GM23338 (cell line): Measurements from ENCODE around the gene PLPPR3. TPM values are rescaled to one million over a fixed set of nuclear protein-coding genes. Genes with fewer than 3 reads are reported as not detected.

Experiments used
- ATAC-seq: fragments of 200-7000 bp; cut with Tn5 transposase; 3 replicates; pipeline ENCODE4 v1.9.1; 2020
- DNase-seq: peaks from one replicate; pipeline ENCODE4 v3.0.0-alpha.2; 2015; ENCODE audit warnings: low spot score
- H2AFZ ChIP-seq: fragments of 200-600 bp; sonication (generic); 2 replicates; pipeline ENCODE4 v1.8.0; 2016; ENCODE audit warnings: antibody characterized with exemption, mild to moderate bottlenecking, moderate library complexity
- H3F3A ChIP-seq: fragments of 200-600 bp; sonication (generic); replicated peaks from 2 replicates; pipeline ENCODE4 v1.8.0; 2017; ENCODE audit warnings: antibody characterized with exemption, mixed run types, low read depth
- H3K27ac ChIP-seq: fragments of 200-600 bp; sonication (generic); 2 replicates; pipeline ENCODE4 v1.6.1; 2016; ENCODE audit warnings: low read depth
- H3K27me3 ChIP-seq: fragments of 200-600 bp; sonication (generic); 2 replicates; pipeline ENCODE4 v1.8.0; 2016; ENCODE audit warnings: mild to moderate bottlenecking, mixed run types, moderate library complexity; ENCODE audit not compliant: insufficient read depth
- H3K36me3 ChIP-seq: fragments of 200-600 bp; sonication (generic); 2 replicates; pipeline ENCODE4 v1.8.0; 2016; ENCODE audit warnings: mild to moderate bottlenecking; ENCODE audit not compliant: insufficient read depth
- H3K4me1 ChIP-seq: fragments of 200-600 bp; sonication (generic); 2 replicates; pipeline ENCODE4 v1.8.0; 2016; ENCODE audit warnings: mild to moderate bottlenecking, moderate library complexity; ENCODE audit not compliant: insufficient read depth
- H3K4me2 ChIP-seq: fragments of 200-600 bp; sonication (generic); 2 replicates; pipeline ENCODE4 v1.7.1; 2017; ENCODE audit warnings: mixed run types
- H3K4me3 ChIP-seq: fragments of 200-600 bp; sonication (generic); 2 replicates; pipeline ENCODE4 v1.6.1; 2016; ENCODE audit warnings: mixed run types
- H3K79me2 ChIP-seq: fragments of 200-600 bp; sonication (generic); replicated peaks from 2 replicates; pipeline ENCODE4 v1.8.0; 2017; ENCODE audit warnings: mild to moderate bottlenecking; ENCODE audit not compliant: insufficient read depth
- H3K9me2 ChIP-seq: fragments of 200-600 bp; sonication (generic); 2 replicates; pipeline ENCODE4 v1.8.0; 2017; ENCODE audit not compliant: insufficient read depth
- H4K20me1 ChIP-seq: fragments of 200-600 bp; sonication (generic); replicated peaks from 2 replicates; pipeline ENCODE4 v1.8.0; 2017; ENCODE audit warnings: mild to moderate bottlenecking; ENCODE audit not compliant: insufficient read depth
- H3K27ac Mint-ChIP-seq: 2 replicates; pipeline ENCODE4 v1.8.0; 2020; ENCODE audit warnings: inconsistent platforms, mild to moderate bottlenecking, moderate library complexity, mixed read lengths
- H3K27me3 Mint-ChIP-seq: 3 replicates; pipeline ENCODE4 v1.8.0; 2022; ENCODE audit warnings: low read depth, mild to moderate bottlenecking, moderate library complexity, mixed read lengths, inconsistent platforms; ENCODE audit not compliant: insufficient read depth, poor library complexity
- H3K36me3 Mint-ChIP-seq: 3 replicates; pipeline ENCODE4 v1.8.0; 2021; ENCODE audit warnings: low read depth, mild to moderate bottlenecking, inconsistent platforms, moderate library complexity, mixed read lengths
- H3K4me1 Mint-ChIP-seq: 3 replicates; pipeline ENCODE4 v1.8.0; 2020; ENCODE audit warnings: mild to moderate bottlenecking, inconsistent platforms, mixed read lengths
- H3K4me3 Mint-ChIP-seq: 3 replicates; pipeline ENCODE4 v1.8.0; 2021; ENCODE audit warnings: moderate library complexity, mild to moderate bottlenecking, inconsistent platforms, mixed read lengths
- H3K9me3 Mint-ChIP-seq: 3 replicates; pipeline ENCODE4 v1.8.0; 2020; ENCODE audit warnings: moderate library complexity, mild to moderate bottlenecking, inconsistent platforms, mixed read lengths
- EZH2 ChIP-seq: fragments of 200-600 bp; sonication (generic); IDR thresholded peaks from one replicate; pipeline ENCODE4 v1.8.0; 2017; ENCODE audit warnings: antibody characterized with exemption, mild to moderate bottlenecking, low read depth; ENCODE audit not compliant: unreplicated experiment
- EZH2phosphoT487 ChIP-seq: fragments of 200-600 bp; sonication (generic); IDR thresholded peaks from one replicate; pipeline ENCODE4 v1.8.1; 2018; ENCODE audit warnings: antibody characterized with exemption; ENCODE audit not compliant: unreplicated experiment
- JUNB ChIP-seq: IDR thresholded peaks from one replicate; pipeline ENCODE4 v1.6.1; 2016; ENCODE audit warnings: antibody characterized with exemption; ENCODE audit not compliant: unreplicated experiment
- POLR2AphosphoS5 ChIP-seq: IDR thresholded peaks from 2 replicates; pipeline ENCODE4 v1.6.1; 2016; ENCODE audit warnings: antibody characterized with exemption, low read depth
- STAT1 ChIP-seq: IDR thresholded peaks from one replicate; pipeline ENCODE4 v1.6.1; 2016; ENCODE audit warnings: antibody characterized with exemption; ENCODE audit not compliant: unreplicated experiment
- ZNF114 ChIP-seq: fragments of 250-450 bp; sonication (Bioruptor Pico); IDR thresholded peaks from 2 replicates; pipeline ENCODE4 v1.5.0; 2020; ENCODE audit warnings: mild to moderate bottlenecking, moderate library complexity
- ZNF331 ChIP-seq: fragments of 250-450 bp; sonication (Bioruptor Pico); IDR thresholded peaks from 2 replicates; pipeline ENCODE4 v1.5.0; 2020; ENCODE audit warnings: low read depth, mild to moderate bottlenecking, moderate library complexity
- polyA plus RNA-seq: library from polyadenylated mRNA; unstranded; fragments of >200 nt; fragmentation: Nextera tagmentation; extraction: Ambion mirVana; gene quantifications from 2 replicates; pipeline ENCODE4 v1.2.1, GENCODE V29; 2016
- total RNA-seq: library from RNA; depleted of rRNA; stranded (reverse); fragments of >200 nt; shearing (Covaris generic); gene quantifications from 2 replicates; pipeline ENCODE4 v1.2.3, GENCODE V29; 2014
- TF ChIP-seq, protein P1 (sequence below): fragments of 250-450 bp; sonication (Bioruptor Pico); IDR thresholded peaks from 2 replicates; pipeline ENCODE4 v1.5.0; 2020; ENCODE audit warnings: mild to moderate bottlenecking, moderate library complexity
- TF ChIP-seq, protein P2 (sequence below): IDR thresholded peaks from 2 replicates; pipeline ENCODE4 v1.6.1; 2016; ENCODE audit warnings: antibody characterized with exemption
- TF ChIP-seq, protein P3 (sequence below): IDR thresholded peaks from one replicate; pipeline ENCODE4 v1.6.1; 2018; ENCODE audit warnings: antibody characterized with exemption; ENCODE audit not compliant: unreplicated experiment

Gene PLPPR3
- total and polyA plus RNA-seq, 2 experiments from 2014 or later = 14.8 to 81.1 TPM

DNA sequence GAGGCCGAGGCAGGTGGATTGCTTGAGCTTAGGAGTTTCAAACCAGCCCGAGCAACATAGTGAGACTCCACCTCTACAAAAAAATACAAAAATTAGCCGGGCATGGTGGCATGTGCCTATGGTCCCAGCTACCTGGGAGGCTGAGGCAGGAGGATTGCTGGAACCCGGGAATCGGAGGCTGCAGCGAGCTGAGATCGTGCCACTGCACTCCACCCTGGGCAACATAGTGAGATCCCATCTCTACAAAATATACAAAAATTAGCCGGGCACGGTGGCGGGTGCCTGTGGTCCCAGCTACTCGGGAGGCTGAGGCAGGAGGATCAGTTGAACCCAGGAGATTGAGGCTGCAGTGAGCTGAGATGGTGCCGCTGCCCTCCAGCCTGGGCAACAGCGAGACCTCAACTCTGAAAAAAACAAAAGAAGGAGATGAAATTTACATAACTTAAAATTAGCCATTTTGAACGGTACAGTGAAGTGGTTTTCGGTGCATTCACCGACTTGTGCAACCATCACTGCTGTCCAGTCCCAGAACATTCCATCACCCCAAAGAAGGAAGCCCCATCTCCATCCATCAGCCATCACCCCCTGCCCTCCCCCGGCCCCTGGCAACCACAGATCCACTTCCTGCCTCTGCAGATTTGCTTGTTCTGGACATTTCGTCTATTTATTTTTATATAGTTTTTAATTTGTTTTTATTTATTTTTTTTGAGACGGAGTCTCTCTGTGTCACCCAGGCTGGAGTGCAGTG, 4.3 kb upstream of the PLPPR3 start:
- no peak overlapping the region for H3K27ac Mint-ChIP-seq
- no peak for ATAC-seq

DNA sequence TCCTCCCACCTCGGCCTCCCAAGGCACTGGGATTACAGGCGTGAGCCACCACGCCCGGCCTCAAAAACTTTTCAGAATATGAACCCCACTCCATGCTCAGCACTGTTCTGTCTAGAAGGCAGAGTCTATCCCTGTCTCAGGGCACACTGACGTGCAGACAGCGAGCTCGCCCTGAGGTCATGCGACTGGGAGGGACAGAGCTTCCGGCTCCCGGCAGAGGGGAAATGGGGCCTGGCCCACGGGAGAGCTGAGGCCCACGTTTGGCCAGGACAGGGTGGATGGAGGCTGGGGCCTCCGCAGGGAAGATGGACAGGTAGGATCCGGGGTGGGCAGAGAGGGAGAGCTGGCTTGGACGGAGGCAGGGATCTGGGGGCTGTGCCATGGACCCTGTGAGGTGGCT, 3.1 kb upstream of the PLPPR3 start:
- Mint-ChIP-seq H3K9me3 (no peaks in the 10 kb centered on the region), H3K27me3 (peaks cover 8% of the 10 kb centered on the region), H3K4me3 (no peak overlapping the region), H3K4me1 (peaks cover 6% of the 10 kb centered on the region; the same call in 2 of the 3 replicates), H3K27ac (no peak overlapping the region), H3K36me3 (no peaks in the 10 kb centered on the region)
- Histone ChIP-seq H3K79me2 (peaks cover 9% of the 10 kb centered on the region), H2AFZ (no peak overlapping the region), H3K9me2 (no peaks in the 10 kb centered on the region), H3K27ac (no peak overlapping the region), H3K27me3 (no peaks in the 10 kb centered on the region; the same call in 1 of the 2 replicates), H3K4me1 (peaks cover 9% of the 10 kb centered on the region; the same call in 1 of the 2 replicates), H4K20me1 (peaks cover 4% of the 10 kb centered on the region; the same call in 1 of the 2 replicates), H3K4me3 (no peak overlapping the region), H3F3A (no peaks in the 10 kb centered on the region), H3K4me2 (no peak overlapping the region), H3K36me3 (no peaks in the 10 kb centered on the region)
- no peak for DNase-seq
- no peak for ATAC-seq
- TF ChIP-seq EZH2 = no peak
- no peak for TF ChIP-seq STAT1
- TF ChIP-seq POLR2AphosphoS5 = no peak
- TF ChIP-seq, protein P1, sequence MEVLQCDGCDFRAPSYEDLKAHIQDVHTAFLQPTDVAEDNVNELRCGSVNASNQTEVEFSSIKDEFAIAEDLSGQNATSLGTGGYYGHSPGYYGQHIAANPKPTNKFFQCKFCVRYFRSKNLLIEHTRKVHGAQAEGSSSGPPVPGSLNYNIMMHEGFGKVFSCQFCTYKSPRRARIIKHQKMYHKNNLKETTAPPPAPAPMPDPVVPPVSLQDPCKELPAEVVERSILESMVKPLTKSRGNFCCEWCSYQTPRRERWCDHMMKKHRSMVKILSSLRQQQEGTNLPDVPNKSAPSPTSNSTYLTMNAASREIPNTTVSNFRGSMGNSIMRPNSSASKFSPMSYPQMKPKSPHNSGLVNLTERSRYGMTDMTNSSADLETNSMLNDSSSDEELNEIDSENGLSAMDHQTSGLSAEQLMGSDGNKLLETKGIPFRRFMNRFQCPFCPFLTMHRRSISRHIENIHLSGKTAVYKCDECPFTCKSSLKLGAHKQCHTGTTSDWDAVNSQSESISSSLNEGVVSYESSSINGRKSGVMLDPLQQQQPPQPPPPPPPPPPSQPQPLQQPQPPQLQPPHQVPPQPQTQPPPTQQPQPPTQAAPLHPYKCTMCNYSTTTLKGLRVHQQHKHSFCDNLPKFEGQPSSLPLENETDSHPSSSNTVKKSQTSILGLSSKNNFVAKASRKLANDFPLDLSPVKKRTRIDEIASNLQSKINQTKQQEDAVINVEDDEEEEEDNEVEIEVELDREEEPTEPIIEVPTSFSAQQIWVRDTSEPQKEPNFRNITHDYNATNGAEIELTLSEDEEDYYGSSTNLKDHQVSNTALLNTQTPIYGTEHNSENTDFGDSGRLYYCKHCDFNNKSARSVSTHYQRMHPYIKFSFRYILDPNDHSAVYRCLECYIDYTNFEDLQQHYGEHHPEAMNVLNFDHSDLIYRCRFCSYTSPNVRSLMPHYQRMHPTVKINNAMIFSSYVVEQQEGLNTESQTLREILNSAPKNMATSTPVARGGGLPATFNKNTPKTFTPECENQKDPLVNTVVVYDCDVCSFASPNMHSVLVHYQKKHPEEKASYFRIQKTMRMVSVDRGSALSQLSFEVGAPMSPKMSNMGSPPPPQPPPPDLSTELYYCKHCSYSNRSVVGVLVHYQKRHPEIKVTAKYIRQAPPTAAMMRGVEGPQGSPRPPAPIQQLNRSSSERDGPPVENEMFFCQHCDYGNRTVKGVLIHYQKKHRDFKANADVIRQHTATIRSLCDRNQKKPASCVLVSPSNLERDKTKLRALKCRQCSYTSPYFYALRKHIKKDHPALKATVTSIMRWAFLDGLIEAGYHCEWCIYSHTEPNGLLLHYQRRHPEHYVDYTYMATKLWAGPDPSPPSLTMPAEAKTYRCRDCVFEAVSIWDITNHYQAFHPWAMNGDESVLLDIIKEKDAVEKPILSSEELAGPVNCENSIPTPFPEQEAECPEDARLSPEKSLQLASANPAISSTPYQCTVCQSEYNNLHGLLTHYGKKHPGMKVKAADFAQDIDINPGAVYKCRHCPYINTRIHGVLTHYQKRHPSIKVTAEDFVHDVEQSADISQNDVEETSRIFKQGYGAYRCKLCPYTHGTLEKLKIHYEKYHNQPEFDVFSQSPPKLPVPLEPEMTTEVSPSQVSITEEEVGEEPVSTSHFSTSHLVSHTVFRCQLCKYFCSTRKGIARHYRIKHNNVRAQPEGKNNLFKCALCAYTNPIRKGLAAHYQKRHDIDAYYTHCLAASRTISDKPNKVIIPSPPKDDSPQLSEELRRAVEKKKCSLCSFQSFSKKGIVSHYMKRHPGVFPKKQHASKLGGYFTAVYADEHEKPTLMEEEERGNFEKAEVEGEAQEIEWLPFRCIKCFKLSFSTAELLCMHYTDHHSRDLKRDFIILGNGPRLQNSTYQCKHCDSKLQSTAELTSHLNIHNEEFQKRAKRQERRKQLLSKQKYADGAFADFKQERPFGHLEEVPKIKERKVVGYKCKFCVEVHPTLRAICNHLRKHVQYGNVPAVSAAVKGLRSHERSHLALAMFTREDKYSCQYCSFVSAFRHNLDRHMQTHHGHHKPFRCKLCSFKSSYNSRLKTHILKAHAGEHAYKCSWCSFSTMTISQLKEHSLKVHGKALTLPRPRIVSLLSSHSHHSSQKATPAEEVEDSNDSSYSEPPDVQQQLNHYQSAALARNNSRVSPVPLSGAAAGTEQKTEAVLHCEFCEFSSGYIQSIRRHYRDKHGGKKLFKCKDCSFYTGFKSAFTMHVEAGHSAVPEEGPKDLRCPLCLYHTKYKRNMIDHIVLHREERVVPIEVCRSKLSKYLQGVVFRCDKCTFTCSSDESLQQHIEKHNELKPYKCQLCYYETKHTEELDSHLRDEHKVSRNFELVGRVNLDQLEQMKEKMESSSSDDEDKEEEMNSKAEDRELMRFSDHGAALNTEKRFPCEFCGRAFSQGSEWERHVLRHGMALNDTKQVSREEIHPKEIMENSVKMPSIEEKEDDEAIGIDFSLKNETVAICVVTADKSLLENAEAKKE (CRISPR knock-in tag) = no peak
- TF ChIP-seq, protein P2, sequence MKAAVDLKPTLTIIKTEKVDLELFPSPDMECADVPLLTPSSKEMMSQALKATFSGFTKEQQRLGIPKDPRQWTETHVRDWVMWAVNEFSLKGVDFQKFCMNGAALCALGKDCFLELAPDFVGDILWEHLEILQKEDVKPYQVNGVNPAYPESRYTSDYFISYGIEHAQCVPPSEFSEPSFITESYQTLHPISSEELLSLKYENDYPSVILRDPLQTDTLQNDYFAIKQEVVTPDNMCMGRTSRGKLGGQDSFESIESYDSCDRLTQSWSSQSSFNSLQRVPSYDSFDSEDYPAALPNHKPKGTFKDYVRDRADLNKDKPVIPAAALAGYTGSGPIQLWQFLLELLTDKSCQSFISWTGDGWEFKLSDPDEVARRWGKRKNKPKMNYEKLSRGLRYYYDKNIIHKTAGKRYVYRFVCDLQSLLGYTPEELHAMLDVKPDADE = no peak
- TF ChIP-seq, protein P3, sequence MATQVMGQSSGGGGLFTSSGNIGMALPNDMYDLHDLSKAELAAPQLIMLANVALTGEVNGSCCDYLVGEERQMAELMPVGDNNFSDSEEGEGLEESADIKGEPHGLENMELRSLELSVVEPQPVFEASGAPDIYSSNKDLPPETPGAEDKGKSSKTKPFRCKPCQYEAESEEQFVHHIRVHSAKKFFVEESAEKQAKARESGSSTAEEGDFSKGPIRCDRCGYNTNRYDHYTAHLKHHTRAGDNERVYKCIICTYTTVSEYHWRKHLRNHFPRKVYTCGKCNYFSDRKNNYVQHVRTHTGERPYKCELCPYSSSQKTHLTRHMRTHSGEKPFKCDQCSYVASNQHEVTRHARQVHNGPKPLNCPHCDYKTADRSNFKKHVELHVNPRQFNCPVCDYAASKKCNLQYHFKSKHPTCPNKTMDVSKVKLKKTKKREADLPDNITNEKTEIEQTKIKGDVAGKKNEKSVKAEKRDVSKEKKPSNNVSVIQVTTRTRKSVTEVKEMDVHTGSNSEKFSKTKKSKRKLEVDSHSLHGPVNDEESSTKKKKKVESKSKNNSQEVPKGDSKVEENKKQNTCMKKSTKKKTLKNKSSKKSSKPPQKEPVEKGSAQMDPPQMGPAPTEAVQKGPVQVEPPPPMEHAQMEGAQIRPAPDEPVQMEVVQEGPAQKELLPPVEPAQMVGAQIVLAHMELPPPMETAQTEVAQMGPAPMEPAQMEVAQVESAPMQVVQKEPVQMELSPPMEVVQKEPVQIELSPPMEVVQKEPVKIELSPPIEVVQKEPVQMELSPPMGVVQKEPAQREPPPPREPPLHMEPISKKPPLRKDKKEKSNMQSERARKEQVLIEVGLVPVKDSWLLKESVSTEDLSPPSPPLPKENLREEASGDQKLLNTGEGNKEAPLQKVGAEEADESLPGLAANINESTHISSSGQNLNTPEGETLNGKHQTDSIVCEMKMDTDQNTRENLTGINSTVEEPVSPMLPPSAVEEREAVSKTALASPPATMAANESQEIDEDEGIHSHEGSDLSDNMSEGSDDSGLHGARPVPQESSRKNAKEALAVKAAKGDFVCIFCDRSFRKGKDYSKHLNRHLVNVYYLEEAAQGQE = no peak
- no peak for TF ChIP-seq JUNB
- no peak for TF ChIP-seq ZNF331 (CRISPR knock-in tag)
- no peak for TF ChIP-seq ZNF114 (CRISPR knock-in tag)

More for the DNA sequence above, 4.3 kb upstream of the PLPPR3 start:
- Histone ChIP-seq H3K4me3 (no peak overlapping the region), H4K20me1 (no peaks in the 10 kb centered on the region), H3F3A (no peaks in the 10 kb centered on the region), H3K27ac (no peak overlapping the region), H3K79me2 (no peaks in the 10 kb centered on the region), H3K9me2 (no peaks in the 10 kb centered on the region), H3K4me2 (no peak overlapping the region), H2AFZ (no peak overlapping the region), H3K36me3 (no peaks in the 10 kb centered on the region), H3K27me3 (no peaks in the 10 kb centered on the region; the same call in 1 of the 2 replicates), H3K4me1 (peaks cover 9% of the 10 kb centered on the region; the same call in 1 of the 2 replicates)
- no peak for TF ChIP-seq EZH2phosphoT487
- no peak for DNase-seq
- H3K36me3 Mint-ChIP-seq = no peaks in the 10 kb centered on the region
- peaks cover 6% of the 10 kb centered on the region; the same call in 2 of the 3 replicates for H3K4me1 Mint-ChIP-seq
- no peak overlapping the region for H3K4me3 Mint-ChIP-seq
- peaks cover 8% of the 10 kb centered on the region for H3K27me3 Mint-ChIP-seq
- H3K9me3 Mint-ChIP-seq = no peaks in the 10 kb centered on the region
